Measurements from ENCODE around the gene FLOT1.

DNA sequence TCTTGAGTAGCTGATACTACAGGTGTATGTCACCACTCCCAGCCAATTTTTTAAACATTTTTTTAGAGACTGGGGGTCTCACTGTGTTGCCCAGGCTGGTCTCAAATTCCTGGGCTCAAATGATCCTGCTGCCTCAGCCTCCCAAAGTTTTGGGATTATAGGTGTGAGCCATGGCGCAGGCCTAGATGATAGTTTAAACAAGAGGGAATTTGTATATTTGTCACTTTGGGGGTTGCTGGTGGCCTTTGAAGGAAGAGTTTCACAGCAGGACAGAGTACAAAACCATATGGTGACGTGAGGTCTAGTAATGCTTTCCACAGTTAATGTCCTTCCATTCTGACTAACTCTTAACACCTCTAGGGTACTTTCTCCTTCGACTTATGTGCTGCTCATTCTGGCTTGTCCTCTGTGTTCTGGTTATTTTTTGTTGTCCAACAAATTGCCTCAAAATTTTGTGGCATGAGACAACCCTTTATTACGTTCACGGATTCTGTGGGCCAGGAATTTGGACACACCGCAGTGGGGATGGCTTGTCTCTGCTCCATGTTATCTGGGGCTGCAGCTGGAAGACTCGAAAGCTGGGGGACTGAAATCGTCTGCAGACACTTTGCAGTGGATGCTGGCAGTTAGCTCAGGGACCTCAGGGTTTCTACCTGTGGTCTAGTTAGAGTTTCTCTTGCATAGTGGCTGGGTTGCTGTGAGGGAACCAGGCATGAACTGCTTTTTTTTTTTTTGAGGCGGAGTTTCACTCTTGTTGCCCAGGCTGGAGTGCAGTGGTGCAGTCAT is 24.9 kb upstream of the FLOT1 start:
- TF ChIP-seq, protein P1, sequence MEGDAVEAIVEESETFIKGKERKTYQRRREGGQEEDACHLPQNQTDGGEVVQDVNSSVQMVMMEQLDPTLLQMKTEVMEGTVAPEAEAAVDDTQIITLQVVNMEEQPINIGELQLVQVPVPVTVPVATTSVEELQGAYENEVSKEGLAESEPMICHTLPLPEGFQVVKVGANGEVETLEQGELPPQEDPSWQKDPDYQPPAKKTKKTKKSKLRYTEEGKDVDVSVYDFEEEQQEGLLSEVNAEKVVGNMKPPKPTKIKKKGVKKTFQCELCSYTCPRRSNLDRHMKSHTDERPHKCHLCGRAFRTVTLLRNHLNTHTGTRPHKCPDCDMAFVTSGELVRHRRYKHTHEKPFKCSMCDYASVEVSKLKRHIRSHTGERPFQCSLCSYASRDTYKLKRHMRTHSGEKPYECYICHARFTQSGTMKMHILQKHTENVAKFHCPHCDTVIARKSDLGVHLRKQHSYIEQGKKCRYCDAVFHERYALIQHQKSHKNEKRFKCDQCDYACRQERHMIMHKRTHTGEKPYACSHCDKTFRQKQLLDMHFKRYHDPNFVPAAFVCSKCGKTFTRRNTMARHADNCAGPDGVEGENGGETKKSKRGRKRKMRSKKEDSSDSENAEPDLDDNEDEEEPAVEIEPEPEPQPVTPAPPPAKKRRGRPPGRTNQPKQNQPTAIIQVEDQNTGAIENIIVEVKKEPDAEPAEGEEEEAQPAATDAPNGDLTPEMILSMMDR (conservative IDR thresholded peaks at IDR 0.05; ENCODE audit: low read length): no peak
- TF ChIP-seq EZH2phosphoT487 (IDR thresholded peaks at IDR 0.05; ENCODE audit: borderline replicate concordance, low read depth, low read length): no peak
